Body of pancreas (tissue), 4 donors: Measurements from ENCODE around the gene TAF5.

ENCODE experiments used
- CTCF ChIP-seq, 7 experiments: fragments of 450-650 bp in 4 of 7; fragments of 200-600 bp in 3 of 7; sonication (generic) in 3 of 7; IDR thresholded peaks; one replicate each; pipeline ENCODE4 v1.5.1; 2016 to 2019; ENCODE audit warnings: antibody characterized with exemption in 7 of 7
- POLR2A ChIP-seq, 3 donors: fragments of 450-650 bp; IDR thresholded peaks; one replicate each; pipeline ENCODE4 v1.6.1; 2016; ENCODE audit warnings: antibody characterized with exemption in 3 of 3, mild to moderate bottlenecking in 2 of 3

GRCh38 chr10:103350175-103350516 lies 17.6 kb upstream of the TAF5 start:
- no peak for TF ChIP-seq CTCF (IDR thresholded peaks at IDR 0.05)
- TF ChIP-seq POLR2A (IDR thresholded peaks at IDR 0.05), result no peak
